HG03196 (cell line): ENCODE data around the gene DDAH2.

Source experiments
- ATAC-seq: cut with Tn5 transposase; IDR thresholded peaks from one replicate; pipeline ENCODE4 v1.9.1; 2021; ENCODE audit not compliant: unreplicated experiment

The DDAH2 gene, protein sequence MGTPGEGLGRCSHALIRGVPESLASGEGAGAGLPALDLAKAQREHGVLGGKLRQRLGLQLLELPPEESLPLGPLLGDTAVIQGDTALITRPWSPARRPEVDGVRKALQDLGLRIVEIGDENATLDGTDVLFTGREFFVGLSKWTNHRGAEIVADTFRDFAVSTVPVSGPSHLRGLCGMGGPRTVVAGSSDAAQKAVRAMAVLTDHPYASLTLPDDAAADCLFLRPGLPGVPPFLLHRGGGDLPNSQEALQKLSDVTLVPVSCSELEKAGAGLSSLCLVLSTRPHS

DNA sequence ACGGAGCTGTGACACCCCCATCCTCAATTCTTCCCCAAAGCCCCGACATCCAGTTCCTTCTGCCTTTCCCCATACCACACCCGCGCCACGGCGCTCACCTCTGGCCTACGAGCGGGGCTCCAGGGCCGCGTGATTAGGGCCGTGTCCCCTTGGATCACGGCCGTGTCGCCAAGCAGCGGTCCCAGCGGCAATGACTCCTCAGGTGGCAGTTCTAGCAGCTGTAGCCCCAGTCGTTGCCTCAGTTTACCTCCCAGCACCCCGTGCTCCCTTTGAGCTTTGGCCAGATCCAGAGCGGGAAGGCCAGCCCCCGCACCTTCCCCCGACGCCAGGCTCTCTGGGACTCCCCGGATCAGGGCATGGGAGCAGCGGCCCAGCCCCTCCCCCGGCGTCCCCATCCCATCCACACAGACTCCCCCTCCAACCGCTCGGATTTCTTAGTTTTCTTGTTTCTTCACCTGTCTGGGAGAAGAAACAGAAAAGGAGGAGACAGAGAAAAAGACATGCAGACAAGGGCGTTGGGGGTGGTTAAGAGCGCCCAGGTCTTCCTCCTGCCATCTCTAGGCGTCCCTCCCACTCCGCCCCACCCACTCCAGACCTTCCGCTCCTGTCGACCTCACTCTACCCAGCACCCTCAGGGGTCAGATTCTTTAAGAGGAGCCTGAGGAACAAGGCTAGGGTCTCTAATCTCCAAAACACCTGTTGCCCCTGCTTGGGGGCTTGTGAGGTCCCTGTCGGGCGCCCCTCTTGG lies at the start of gene DDAH2:
Gene DDAH2 (minus strand): TSS at position 533 of the 748 bp plus-strand sequence. CDS start 138 bp downstream, at position 395.
- no peak for ATAC-seq

DNA sequence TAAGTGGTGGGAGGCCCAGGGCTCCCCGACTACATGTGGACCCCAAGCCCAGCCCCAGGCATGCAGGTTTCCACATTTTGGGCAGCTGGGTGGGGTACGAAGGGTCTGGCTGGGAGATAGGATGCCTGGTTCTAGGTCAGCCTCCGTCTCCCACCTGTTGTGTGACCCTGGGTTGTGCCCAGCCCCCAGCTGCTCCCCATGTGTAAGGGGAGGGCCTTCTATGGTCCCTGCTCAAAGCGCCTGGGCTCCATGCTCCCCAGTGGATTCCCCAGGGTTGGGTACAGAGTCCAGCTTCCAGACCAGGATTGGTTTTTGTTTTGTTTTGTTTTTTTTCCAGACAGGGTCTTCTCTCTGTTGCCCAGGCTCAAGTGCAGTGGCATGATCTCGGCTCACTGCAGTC lies 49.1 kb upstream of the DDAH2 start:
- no peak for ATAC-seq

DNA sequence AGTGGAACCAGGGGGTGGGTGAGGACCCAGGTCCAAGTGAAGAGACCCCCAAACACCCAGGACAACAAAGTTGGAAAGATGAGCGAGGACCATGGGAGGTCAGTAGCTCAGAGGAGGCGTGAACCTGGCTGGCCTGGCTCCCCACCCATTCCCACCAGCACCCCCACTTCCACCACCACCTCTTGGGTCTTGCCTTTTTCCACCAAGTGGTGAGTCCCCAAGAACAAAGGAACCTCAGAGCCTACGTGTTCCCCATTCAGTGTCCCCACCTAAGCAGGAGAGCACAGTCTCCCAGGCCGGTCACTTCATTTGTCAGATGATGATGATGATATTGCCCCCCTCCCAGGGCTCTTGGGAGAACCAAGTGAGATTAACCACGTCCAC lies 48.6 kb upstream of the DDAH2 start:
- ATAC-seq, result no peak

DNA sequence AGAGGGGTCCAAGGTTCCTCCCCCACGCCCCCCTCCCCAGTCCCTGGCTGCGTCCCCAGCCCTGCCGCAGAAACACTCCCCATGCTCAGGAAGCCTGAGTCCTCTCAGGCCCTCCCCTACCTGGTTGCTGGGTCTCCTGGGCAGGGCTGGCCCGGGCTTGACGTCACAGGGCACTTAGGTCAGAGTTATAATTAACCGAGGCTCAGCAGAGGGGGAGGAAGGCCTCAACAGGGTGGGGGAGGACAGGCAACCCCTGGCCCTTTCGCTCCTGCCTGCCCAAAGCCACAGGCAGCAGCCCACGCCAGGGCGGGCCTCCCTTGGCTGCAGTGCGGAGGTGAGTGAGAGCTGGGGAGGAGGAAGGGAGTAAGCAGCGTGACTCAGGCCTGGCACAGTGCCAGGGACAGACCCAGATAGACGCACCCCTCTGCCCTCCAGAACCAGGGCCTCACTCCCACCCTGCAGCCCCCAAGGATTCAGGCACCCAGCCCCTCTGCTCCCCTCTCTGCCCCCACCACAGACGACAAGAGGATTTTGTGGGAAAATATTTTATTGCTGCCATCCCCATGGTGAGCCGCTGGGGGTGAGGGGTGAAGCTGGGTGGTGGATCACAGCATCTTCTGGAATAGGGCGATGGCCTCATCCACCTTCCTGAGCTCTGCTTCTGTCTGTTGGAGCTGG lies 48.0 kb upstream of the DDAH2 start, which contains the start of gene VWA7:
Gene VWA7 (minus strand): TSS at position 340 of the 678 bp plus-strand sequence. CDS start 549 bp downstream, outside the sequence.
- ATAC-seq, result peak; percentile 55

DNA sequence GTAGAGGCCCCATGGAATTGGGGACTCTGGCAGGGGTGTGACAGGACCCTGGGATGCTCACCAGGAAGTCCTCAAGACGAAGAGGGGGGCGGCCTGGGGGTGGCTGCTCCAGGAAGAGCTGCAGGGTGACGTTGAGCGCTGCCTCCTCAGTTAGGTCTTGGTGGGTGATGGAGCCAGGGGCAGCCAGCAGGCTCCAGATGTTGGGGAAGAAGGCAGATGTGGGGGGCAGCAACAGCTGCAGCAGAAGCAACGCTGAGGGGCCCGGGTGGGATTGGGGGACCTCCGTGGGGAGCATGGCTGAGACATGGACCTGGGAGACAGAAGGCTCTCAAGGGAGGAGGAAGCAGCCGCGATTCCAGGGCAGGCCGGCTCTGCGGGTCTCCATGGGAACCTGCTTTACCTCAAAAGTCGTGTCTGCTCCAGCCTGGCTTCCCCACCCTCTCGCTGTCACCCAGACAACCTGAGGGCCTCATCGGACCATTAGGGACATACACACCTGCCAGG lies 47.4 kb upstream of the DDAH2 start:
- ATAC-seq, result no peak

DNA sequence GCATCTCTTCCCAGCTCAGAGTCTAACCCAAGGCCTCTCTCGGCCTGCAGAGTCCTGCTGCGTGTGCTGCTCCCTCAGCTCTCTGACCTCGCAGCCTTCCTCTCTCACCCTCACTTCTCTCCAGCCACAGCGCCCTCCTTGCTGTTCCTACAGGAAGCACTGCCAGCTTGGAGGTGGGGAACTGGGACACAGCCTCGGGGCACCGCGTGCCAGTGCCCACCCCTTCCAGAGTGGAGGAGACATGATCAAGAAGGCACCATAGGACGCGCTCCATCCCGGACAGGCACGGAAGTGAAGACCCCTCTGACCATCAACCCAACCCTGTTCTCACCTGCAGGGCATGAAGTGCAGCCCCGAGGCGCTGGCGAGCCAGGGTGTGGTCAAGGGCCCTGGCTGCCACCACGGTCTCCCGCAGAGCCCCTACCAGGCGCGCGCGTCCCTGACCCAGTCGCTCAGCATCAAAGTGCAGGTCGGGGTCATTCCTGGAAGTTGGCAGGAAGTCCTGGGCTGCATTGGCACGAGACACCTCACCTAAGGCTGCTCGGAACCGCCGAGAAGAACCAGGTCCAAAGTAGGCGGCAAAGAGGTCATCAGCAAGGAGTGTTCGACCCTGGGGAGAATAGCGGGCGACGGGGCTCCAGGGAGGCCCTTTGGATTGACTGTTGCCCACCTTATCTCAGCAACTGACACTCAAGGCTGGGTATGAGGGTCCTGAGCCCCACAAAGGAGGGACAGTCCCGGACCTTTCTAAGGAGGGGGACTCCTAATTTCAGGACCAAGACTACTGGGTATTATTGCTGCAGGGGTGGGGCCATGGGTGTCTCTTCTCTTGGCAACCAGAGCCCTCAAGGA lies 46.8 kb upstream of the DDAH2 start:
- ATAC-seq, result no peak

DNA sequence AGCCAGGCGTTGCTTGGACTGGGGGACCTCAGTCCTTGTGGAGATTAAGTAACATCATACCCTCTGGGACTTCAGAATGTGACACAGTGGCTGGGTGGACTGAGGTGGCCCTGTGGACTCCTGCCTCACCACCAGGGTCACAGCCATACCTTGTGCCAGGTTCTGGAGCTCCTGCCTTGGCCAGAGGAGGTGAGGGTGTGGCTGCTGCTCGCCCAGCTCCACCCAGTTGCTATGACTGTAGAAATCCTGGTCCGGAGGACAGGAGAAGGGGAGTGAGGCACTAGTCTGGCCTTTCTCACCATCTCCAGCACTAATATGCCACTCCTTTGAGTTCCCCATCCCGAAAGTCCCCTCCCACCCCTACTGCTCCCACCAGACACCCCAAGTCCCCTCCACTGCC lies 46.1 kb upstream of the DDAH2 start:
- ATAC-seq, result no peak

DNA sequence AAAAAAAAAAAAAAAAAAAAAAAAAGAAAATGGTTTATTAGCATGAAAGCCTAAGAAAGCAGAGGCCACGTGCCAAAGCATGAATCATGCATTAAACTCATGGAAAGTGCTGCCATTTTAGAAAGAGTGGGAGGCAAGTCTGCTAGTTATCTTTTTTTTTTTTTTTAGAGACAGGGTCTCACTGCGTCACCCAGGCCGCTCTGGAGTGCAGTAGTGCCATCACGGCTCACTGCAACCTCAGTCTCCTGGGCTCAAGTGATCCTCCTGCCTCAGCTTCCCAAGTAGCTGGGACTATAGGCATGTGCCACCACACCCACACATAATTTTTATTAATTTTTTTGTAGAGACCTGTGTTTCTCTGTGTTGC lies 42.9 kb upstream of the DDAH2 start:
- no peak for ATAC-seq

DNA sequence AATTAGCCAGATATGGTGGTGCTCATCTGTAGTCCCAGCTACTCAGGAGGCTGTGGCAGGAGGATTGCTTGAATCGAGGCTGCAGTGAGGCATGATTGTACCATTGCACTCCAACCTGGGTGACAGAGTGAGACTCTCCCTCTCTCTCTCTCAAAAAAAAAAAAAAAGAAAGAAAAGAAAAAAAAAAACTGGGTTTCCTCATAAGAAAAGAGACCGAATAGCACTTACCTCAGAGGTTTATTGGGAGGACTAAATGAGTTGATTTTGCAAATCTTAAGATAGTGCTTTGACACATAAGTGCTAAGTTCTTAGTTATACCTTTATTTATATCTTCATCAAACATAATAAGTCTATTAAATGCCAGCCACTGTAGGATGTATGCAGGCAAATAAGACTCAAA lies 41.8 kb upstream of the DDAH2 start:
- no peak for ATAC-seq

DNA sequence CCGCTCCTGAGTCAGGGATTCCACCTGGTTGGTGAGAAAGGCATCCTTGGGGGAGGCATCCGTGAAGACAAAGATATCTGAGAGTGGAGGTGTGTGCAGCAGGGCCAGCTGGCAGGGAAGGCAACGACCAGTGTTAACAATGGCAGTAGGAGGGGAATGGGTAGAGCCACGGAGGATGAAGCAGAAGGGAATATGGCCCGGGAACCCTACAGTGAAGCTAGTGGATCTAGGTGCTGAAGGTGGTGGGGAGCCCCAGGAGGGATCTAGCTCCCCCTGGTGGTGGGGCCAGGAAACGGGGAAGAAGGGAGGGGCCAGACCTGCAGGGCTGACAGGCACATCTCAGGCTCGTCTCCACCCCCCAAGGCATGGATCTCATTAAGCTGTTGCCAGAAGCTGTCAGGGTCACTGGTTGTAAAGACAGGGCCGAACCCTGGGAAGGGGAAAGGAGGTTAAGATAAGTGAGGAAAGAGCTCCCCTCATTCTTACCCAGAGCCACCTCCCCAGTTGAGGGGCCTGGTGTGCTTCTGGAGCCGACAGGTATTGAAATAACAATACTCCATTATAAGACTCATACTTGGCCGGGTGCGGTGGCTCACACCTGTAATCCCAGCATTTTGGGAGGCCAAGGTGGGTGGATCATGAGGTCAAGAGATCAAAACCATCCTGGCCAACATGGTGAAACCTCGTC lies 40.7 kb upstream of the DDAH2 start:
- ATAC-seq, result no peak

DNA sequence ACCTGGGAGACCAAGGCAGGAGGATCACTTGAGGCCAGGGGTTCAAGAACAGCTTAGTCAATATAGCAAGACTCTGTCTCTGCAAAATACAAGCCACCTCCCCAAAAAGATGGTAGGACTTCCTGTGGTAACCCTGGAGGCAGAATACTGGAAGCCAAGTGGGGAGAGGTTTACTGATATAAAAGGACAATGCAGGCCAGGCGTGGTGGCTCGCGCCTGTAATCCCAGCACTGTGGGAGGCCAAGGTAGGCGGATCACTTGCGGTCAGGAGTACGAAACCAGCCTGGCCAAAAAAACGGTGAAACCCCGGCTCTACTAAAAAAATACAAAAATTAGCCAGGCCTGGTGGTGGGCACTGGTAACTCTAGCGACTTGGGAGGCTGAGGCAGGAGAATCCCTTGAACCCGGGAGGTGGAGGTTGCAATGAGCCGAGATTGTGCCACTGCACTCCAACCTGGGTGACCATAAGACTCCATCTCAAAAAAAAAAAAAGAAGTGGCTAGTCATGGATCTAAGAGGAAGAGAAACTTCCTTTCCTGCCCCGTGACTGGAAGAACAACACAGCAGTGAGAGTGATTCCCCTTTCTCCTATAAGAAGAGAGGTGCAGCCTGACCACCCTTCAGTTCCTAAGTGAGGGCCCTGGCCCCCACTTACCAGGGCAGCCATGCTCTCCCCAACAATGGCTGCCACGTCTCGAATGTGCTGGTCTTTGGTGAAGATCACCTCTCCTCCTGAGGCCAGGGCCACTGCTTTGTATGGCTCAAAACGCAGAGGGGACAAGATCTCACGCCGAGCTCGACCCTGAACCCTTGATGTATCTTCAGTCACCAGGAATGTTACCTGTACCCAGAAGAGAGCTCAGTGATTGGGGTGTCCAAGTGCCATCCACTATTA lies 39.5 kb upstream of the DDAH2 start:
- no peak for ATAC-seq

DNA sequence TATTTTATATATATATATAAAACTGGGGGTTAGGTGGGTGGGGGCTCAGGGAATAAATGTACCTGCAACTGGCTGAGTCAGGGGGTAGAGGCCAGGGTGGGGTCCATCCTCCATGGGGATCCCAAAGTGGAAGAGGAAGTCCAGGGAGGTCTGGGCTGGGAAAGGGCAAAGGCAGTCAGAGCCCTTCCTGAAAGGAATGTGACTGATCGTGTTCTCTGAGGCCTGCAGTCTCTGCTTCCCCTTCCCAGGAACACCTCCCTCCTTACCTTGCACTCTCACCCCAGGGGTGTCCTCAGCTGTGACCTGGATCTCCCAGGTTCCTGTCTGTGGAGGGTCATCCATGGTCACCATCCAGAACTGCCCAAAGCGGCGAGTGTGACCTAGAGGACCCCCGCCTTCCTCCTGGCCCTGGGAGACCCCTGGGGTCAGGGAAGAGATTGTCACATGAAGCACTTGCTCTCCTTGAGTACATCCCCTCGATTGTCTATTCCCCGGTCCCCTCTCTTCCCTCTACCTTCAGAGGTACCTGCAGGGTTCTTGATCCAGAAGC lies 38.1 kb upstream of the DDAH2 start:
- no peak for ATAC-seq

DNA sequence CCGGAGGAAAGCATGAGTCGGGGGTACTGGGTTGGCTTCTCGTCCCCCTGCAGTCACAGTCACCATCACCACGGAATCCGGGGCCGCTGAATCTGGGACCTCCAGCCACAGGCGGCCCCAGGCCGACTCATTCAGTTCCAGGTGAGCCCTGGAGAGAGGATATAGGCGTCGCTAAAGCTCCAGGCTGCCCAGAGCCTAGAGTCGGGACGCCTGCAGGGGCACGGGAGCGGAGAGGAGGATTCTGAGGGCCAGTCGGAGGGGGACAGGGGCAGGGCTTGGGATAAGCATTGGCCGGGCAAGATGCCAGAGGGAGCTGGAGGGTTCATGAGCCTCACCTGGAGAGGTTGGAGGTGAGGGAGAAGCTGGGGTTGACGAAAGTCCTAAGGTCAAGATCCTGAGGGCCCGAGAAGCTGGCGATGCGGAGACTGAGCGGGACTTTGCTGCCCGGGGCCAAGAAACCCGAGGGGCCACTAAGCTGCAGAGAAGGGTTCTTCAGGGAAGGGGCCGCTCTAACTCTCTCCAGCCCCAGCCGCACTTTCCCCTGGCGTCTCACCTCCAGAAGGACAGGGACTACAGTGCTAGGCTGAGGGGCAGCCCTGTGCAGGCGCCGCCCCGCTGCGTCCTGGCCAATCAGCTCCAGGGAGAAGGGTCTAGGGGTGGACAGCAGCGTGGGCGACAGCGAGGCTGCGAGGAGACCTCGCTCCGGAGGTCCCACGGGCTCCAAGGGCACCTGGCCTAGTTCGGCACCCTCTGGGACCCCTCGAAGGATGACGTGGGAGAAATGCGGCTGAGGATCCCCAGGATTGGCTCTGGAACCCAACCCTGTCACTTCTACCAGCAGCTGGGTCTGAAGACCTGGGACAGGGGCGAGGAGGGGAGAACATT lies 37.1 kb upstream of the DDAH2 start:
- no peak for ATAC-seq

DNA sequence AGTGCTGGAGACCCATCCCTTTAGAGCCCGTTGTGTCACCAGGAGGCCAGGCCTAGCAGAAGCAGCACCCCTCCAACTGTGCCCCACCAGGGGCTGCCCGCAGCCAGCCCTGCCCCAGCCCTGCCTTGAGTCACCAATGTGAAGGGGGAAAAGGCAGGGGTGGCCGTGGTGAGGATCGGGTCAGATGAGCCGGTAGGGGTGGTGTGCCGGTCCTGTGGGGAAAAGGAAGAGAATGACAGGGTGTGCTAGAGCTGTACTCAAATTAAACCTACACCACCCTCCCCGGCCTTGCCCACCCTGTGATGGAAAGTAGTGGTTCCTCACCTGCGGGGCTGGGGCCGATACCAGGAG lies 36.4 kb upstream of the DDAH2 start:
- no peak for ATAC-seq

DNA sequence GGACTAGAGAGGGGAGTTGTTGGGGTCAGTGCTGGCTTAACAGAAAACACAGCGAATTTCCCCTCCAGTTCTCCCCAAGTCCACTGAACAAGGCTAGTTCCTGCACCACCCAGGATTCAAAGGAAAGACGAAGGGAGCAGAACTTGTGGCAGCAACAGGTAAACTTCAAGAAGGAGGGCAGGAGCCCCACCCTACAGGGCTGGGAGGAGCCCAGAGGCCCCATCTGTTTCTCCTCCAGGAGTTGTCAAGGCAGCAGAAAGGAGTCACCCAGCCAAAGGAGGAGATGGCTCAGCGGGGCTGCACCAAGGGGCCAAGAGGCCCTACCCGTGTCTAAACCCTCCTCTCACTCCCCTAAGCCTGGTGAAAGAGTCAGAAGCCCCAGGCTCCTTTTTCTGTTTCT lies 35.1 kb upstream of the DDAH2 start:
- ATAC-seq, result no peak

DNA sequence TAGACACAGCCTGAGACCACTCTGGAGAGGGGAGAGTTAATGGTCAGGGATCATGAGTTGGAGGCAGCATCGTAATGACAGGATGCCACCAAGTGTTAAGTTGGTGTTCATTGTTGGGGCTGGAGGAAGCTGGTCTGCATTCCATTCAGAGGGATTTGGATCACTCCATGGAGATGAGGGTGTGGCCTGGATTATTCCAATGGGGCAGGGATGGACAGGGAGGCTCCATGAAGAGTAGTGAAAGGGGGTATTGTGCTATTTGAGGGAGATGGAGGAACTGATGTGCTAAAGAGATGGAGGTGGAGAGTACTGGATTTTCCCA lies 34.5 kb upstream of the DDAH2 start:
- no peak for ATAC-seq

DNA sequence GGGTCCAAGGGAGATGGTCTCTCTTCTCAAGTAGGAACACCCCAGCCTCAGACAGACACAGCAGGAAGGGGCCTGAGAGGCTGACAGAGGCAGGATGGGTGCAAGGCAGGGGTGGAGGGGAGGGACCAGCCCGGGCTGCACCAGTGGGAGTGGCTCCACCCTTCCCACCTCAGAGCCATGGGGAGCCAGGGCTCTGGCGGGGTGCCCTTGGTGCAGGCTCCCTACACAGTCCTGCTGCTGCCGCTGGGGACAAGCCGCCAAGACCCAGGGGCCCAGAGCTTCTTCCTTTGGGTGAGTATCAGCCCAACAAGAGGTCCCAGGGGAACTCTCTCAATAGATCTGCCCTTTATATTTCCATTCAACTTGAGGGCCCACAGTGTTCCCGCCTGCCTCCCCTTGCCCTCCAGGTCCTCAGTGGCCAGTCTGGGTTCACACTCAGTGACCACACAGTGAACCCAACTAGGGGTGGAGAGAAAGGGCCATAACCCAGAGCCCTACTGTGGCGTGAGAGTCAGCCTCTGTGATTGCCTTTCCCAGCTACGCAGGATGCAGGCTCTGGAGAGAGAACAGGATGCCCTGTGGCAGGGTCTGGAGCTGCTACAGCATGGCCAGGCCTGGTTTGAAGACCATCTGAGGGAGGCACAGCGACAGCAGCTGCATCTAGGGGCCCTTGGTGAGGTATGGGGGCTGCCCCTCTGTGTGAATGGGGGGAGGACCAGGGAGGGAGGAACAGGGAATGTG lies 33.9 kb upstream of the DDAH2 start:
- ATAC-seq, result no peak

DNA sequence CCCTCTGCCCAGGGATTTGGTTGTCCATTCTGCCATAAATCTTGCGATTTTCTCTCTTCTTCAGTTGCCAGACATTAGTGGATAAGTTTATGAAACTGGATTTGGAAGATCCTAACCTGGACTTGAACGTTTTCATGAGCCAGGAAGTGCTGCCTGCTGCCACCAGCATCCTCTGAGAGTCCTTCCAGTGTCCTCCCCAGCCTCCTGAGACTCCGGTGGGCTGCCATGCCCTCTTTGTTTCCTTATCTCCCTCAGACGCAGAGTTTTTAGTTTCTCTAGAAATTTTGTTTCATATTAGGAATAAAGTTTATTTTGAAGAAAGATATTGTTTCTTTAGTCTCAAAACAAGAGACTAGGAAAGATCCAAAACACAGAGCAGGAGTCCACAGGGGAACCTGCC lies 33.3 kb upstream of the DDAH2 start, which contains the start of gene SAPCD1:
Gene SAPCD1 (plus strand): TSS at position 301 of the 400 bp plus-strand sequence. CDS start 399 bp downstream, outside the sequence.
- no peak for ATAC-seq
